Spinal cord (tissue), 10 donors: ENCODE data around the gene SPTAN1. TPM values are rescaled to one million over a fixed set of nuclear protein-coding genes. Genes with fewer than 3 reads are reported as not detected.

Source experiments
- DNase-seq, 6 donors: peaks; one replicate each; pipeline versions ENCODE4 v3.0.0 to v3.0.0-alpha.2; 2013 to 2015; ENCODE audit warnings: low spot score in 6 of 6, low read depth in 4 of 6
- H3K27ac ChIP-seq: one replicate; pipeline ENCODE4 v1.5.1; 2013; ENCODE audit warnings: low read depth, low read length, control low read depth
- H3K27me3 ChIP-seq: one replicate; pipeline ENCODE4 v1.6.1; 2013; ENCODE audit warnings: low read length; ENCODE audit not compliant: control insufficient read depth, insufficient read depth
- H3K36me3 ChIP-seq: one replicate; pipeline ENCODE4 v1.6.1; 2013; ENCODE audit warnings: low read length; ENCODE audit not compliant: control insufficient read depth, insufficient read depth
- H3K4me1 ChIP-seq: one replicate; pipeline ENCODE4 v1.6.1; 2013; ENCODE audit warnings: low read length; ENCODE audit not compliant: control insufficient read depth, insufficient read depth
- H3K4me3 ChIP-seq: one replicate; pipeline ENCODE4 v1.5.1; 2013; ENCODE audit warnings: low read depth, low read length, control low read depth
- H3K9me3 ChIP-seq: one replicate; pipeline ENCODE4 v1.6.1; 2013; ENCODE audit warnings: low read length; ENCODE audit not compliant: control insufficient read depth, insufficient read depth
- WGBS: methylation state at CpG from one replicate; pipeline ENCODE4 v1.1.5; 2013; ENCODE audit warnings: missing lambda C conversion rate; ENCODE audit not compliant: insufficient coverage; 5-methylcytosine and 5-hydroxymethylcytosine counted together
- polyA plus RNA-seq, 2 donors: library from polyadenylated mRNA; unstranded; fragments of 120-200 nt; gene quantifications; one replicate each; pipeline ENCODE4 v1.2.1, GENCODE V29; 2013; ENCODE audit not compliant: insufficient read length in 2 of 2
- total RNA-seq, 2 donors: library from RNA; depleted of rRNA in 1 of 2; stranded (reverse); fragments of 120-200 nt in 1 of 2; fragments of >200 nt in 1 of 2; gene quantifications; one replicate each; pipeline versions ENCODE4 v1.2.3 to v1.2.4, GENCODE V29; 2013 to 2014
- donor health status: healthy.

Gene SPTAN1
- total and polyA plus RNA-seq, 4 donors: 523 to 1,193 (median 876) TPM

- Histone ChIP-seq H3K4me1 (peaks cover 33% of the 10 kb centered on the region), H3K36me3 (no peaks in the 10 kb centered on the region), H3K27ac (peak overlapping the region; percentile 96), H3K4me3 (peak overlapping the region; percentile 90), H3K9me3 (no peaks in the 10 kb centered on the region), H3K27me3 (no peaks in the 10 kb centered on the region)
- peak in 5 of 6 donors; percentile 62 to 86 (median 70) for DNase-seq
- WGBS: 0% methylated on average over 7 of the region's 11 CpGs
Observed at GRCh38 chr9:128550770-128551656, 1.4 kb upstream of the SPTAN1 start.

DNA sequence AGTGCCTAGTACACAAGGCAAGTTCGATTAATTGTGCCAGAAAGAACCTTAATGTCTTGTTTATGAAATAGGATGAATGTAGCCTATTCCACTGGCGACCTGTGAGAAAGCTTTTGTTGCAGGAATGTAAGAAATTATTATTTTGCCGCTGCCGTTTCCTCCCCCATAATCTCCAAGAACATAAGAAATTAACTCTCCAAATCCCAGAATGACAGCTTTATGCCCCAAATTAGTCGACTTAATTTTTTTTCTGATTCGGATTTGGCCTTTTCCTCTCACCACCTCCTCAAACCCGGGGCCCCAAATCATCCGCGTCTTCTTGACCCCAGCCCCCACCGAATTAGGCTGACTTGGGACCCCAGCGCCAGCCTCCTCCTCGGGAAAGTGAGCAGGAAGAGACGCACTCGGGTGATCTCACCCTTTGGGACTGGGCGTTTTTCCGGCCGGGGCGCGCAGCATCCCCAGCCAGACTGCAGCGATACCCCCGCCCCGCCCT is 682 bp upstream of the SPTAN1 start:
- Histone ChIP-seq H3K4me1 (peaks cover 34% of the 10 kb centered on the region), H3K9me3 (no peaks in the 10 kb centered on the region), H3K27ac (peak overlapping the region; percentile 96), H3K4me3 (peak overlapping the region; percentile 90), H3K27me3 (no peaks in the 10 kb centered on the region), H3K36me3 (no peaks in the 10 kb centered on the region)
- WGBS: 1% methylated on average over 20 of the region's 22 CpGs
- peak in 1 of 6 donors; percentile 35 for DNase-seq

- Histone ChIP-seq H3K27ac (peak overlapping the region; percentile 93), H3K4me1 (peaks cover 38% of the 10 kb centered on the region), H3K36me3 (no peaks in the 10 kb centered on the region), H3K9me3 (no peaks in the 10 kb centered on the region), H3K4me3 (peak overlapping the region; percentile 87), H3K27me3 (no peaks in the 10 kb centered on the region)
- peak in 2 of 6 donors; percentile 68 to 76 for DNase-seq
- 0% methylated on average over 52 of the region's 59 CpGs for WGBS
Observed at GRCh38 chr9:128552744-128553440, 505 bp downstream of the SPTAN1 start.

DNA sequence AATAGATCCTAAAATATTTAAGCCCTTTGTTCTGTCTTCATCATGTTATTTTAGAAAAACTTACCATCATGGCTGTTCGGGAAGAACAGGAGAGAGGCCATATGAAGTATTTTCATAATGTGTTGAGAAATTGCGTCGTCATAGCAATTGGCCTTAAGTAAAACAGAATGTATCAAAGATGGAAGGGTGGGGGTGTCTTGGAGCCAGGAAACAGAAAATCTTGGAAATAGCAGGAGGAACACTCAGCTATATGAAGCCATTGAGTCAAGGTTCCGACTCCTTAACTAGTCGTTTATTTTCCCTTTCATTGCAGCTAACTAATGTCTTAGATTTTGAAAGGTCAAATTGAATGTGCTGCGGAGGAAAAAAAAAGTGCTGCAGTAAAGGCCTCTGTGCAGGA is 1.3 kb downstream of the SPTAN1 start:
- no peaks in the 10 kb centered on the region for H3K36me3 ChIP-seq
- H3K27me3 ChIP-seq: no peaks in the 10 kb centered on the region
- DNase-seq: peak in 3 of 6 donors; percentile 33 to 87 (median 70)
- H3K27ac ChIP-seq: peak overlapping the region; percentile 93
- H3K9me3 ChIP-seq: no peaks in the 10 kb centered on the region
- peak overlapping the region; percentile 87 for H3K4me3 ChIP-seq
- WGBS: 0% methylated on average over 3 of the region's 6 CpGs
- peaks cover 45% of the 10 kb centered on the region for H3K4me1 ChIP-seq

- peak in 3 of 6 donors; percentile 35 to 79 (median 70) for DNase-seq
- Histone ChIP-seq H3K27me3 (no peaks in the 10 kb centered on the region), H3K36me3 (no peaks in the 10 kb centered on the region), H3K9me3 (no peaks in the 10 kb centered on the region), H3K27ac (peak overlapping the region; percentile 93), H3K4me3 (peak overlapping the region; percentile 87), H3K4me1 (peaks cover 50% of the 10 kb centered on the region)
- 3% methylated on average over 5 of the region's 5 CpGs for WGBS
Observed at GRCh38 chr9:128554155-128554862, 1.9 kb downstream of the SPTAN1 start.

DNA sequence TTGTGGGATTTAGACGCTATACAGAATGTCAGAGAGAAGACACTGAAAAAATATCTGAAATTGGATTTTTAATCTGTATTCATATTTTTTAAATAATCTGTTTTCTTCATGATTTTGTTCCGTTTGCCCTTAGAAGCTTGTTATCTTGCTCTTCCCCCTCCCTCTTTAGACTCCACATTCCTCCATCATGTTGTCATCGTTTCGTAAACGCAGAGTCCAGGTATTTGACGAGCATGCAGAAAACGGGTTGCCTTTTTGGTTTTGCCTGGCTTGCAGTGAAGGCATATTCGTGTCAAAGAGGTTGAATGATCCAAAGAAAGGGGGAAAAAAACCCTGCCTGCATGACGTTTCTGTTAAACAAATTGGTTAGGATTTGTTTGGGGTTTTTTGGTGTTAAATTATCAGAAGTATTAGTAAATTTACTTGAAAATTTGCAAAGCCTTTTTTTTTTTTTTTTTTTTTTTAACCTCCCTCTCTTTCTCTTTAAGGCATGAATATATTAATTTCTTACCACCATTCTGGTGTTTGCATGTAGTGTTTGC is 2.9 kb downstream of the SPTAN1 start:
- Histone ChIP-seq H3K4me3 (peak overlapping the region; percentile 87), H3K9me3 (no peaks in the 10 kb centered on the region), H3K27ac (peak overlapping the region; percentile 93), H3K4me1 (peaks cover 52% of the 10 kb centered on the region), H3K36me3 (peaks cover 2% of the 10 kb centered on the region), H3K27me3 (no peaks in the 10 kb centered on the region)
- 12% methylated on average over 6 of the region's 9 CpGs for WGBS
- peak in 2 of 6 donors; percentile 16 to 43 for DNase-seq

- Histone ChIP-seq H3K4me3 (no peak overlapping the region), H3K9me3 (no peaks in the 10 kb centered on the region), H3K36me3 (peaks cover 8% of the 10 kb centered on the region), H3K27me3 (no peaks in the 10 kb centered on the region), H3K4me1 (peaks cover 47% of the 10 kb centered on the region), H3K27ac (no peak overlapping the region)
- WGBS: 100% methylated on average over 1 of the region's 2 CpGs
- DNase-seq: no peak
Observed at GRCh38 chr9:128556276-128556675, 3.9 kb downstream of the SPTAN1 start.

GRCh38 chr9:128556926-128557634 is 4.7 kb downstream of the SPTAN1 start:
- WGBS: 80% methylated on average over 2 of the region's 5 CpGs
- Histone ChIP-seq H3K27me3 (no peaks in the 10 kb centered on the region), H3K4me1 (peaks cover 41% of the 10 kb centered on the region), H3K9me3 (no peaks in the 10 kb centered on the region), H3K27ac (no peak overlapping the region), H3K4me3 (no peak overlapping the region), H3K36me3 (peaks cover 11% of the 10 kb centered on the region)
- DNase-seq: no peak
